GM19099 (cell line): ENCODE measurements around the gene RPL28.

Source experiments
- POLR2A ChIP-seq: IDR thresholded peaks from 3 replicates; pipeline ENCODE4 v1.6.1; 2011; ENCODE audit warnings: low read depth; ENCODE audit not compliant: insufficient read length; ENCODE audit errors: extremely low read depth

Gene RPL28

DNA sequence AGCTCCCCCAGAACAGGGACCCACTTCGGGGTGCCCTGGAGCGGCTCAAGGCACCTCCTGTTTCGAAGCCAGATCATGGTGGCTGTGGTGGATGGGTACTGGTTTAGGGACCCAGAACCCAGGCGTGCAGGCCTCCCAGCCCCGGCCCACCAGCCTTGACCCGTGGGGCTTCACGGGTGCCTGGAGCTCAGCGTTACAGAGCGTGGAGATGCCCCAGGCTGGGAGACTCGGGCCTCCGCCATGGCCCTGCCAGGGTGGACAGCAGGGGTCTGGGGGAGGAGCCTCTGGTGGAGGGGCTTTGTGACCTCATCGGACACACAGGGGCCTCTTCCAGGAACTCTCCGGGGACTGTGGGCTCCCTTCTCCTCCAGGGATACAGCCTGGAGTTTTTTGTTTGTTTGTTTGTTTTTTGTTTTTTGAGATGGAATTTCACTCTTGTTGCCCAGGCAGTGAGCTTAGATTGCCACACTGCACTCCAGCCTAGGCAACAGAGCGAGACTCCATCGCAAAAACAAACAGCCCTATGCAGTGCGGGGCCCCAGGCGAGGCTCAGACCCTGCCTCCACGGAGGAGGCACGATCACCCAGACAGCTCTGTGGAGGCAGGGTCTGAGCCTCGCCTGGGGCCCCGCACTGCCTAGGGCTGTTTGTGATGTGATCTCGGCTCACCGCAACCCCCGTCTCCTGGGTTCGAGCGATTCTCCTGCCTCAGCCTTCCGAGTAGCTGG is 22.6 kb upstream of the RPL28 start, which contains the start of gene GARIN5B:
Gene GARIN5B (minus strand): TSS at position 271 of the 727 bp plus-strand sequence. CDS start 194 bp downstream, at position 77.
- no peak for TF ChIP-seq POLR2A

DNA sequence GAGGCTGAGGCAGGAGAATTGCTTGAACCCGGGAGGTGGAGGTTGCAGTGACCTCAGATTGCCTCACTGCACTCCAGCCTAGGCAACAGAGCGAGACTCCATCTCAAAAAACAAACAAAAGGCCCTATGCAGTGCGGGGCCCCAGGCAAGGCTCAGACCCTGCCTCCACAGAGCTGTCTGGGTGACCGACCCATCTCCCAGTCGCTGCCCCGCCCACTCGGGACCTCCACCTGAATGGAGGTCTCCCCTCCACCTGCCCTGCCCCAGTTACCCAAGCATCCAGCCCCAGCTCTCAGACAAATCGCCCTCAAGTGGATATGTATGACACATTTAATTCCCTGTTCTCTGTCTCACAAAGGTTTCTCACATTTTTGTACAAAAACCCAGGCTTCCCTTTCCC is 20.5 kb upstream of the RPL28 start:
- no peak for TF ChIP-seq POLR2A

DNA sequence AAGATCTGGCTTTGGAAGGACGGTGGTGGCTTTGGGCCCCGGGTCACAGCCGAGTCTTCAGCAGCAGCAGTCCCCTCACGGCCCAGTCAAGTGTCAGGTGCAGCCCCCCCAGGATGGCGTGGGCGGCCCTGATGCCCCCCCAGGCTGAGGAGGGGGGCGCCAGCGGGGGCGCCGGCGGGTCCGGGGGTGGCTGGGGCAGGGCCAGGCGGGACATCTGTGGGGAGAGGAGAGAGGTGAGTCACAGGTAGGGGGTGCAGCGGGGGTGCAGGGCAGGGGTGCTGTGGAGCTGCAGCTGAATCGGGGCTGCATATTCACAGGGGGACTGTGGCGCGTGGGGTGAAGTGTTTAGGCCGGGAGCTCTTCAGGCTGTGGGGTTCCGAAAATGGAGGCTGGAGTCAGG is 19.8 kb upstream of the RPL28 start:
- no peak for TF ChIP-seq POLR2A

DNA sequence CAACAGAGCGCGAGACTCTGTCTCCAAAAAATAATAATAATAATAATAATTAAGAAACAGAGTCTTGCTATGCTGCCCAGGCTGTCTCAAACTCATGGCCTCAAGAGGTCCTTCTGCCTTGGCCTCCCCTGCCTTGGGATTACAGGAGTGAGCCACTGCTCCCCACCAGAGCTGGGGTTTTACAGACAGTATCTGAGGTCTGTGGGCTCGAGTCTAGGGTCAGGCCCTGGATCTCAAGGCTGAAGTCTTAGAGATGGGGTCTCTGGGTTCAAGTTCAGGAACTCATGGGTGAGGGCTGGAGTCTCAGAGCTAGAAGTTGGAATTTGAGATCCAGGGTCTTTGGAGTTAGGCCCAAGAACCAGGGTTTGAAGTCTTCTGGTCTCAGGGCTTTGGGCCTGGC is 18.9 kb upstream of the RPL28 start:
- no peak for TF ChIP-seq POLR2A

DNA sequence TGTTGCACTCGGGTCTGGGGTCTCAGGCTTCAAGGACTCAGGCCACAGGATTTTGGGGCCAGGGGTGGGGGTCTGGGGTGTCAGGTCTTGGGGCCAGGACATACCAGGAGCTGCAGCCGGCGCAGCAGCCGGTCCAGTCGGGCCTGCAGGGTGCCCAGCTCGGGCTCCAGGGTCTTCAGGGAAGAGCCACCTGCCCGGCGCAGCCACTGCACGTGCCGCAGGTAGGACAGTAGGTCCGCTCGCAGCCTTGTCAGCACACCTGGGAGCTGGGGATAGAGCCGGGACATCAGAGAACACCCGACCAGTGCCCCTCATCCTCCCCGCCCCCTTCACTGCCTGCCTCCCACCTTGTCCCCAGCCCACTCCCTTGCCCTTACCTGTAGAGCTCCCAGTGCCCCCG is 17.6 kb upstream of the RPL28 start:
- no peak for TF ChIP-seq POLR2A

DNA sequence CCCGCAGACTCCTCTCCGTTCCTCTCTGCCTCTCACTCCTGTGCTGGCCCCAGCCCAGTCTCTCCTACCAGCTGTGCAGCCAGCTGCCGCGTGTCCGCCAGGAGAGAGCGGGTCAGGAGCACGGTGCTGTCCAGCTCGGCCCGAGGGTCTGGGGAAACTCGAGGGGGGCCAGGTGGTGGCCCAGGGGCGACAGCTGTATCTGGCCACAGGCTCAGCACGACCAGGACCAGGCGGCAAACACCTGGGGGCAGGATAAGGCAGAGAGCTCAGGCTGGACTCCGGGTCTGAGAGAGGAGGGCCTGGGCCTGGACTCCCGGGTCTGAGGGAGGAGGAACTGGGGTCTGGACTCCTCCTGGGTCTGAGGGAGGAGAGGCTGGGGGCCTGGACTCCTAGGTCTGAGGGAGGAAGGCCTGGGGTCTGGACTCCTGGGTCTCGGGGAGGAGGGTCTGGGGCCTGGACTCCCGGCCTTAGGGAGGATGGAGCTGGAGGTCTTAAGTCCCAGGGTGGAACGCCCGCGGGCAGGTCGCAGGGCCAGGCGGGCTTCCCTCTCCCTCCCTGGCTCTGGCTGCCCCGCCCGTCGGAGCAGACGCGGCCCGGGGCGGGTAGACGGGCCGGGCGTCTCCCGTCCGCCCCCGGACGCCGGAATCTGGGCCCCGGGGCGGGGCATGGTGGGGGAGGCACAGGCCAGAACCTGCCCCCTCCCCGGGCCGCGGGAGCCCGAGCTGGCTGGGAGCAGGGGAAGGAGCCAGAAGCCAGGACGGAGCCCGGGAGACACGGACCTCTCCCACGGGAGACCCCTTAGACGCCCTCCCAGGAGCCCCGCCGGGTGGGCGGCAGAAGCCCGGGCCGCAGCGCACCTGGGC is 16.8 kb upstream of the RPL28 start:
- TF ChIP-seq POLR2A: no peak

DNA sequence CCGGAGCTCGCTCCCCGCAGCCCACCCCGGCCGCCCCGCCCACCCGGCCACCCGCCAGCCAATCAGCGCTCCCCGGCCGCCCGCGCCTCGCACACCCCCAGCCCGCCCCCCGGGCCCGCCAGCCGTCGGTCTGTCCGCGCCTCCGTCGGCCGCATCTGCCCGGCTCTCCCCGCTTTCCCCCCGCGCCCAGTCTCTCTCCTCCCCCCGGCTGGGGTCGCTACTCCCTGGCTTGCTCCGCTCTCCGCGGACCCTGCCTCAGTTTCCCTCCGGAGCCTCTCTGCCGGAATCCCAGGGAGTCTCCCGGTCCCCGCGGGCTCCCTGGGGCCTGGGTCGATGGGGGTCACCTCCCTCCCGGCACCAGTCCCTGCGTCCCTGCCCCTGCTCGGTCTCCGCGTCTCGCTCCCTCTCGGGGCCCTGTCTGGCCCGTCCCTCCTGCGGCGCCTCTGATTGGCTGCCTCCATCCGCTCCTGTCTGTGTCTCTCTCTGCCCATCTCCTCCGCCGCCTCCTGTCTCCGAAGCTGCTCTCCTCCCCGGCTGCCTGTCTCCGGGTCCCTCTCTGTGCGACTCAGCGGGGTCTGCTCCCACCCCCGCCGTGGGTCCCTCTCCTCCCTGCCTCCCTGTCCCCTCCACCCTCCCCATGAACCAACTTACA is 16.0 kb upstream of the RPL28 start:
- no peak for TF ChIP-seq POLR2A

DNA sequence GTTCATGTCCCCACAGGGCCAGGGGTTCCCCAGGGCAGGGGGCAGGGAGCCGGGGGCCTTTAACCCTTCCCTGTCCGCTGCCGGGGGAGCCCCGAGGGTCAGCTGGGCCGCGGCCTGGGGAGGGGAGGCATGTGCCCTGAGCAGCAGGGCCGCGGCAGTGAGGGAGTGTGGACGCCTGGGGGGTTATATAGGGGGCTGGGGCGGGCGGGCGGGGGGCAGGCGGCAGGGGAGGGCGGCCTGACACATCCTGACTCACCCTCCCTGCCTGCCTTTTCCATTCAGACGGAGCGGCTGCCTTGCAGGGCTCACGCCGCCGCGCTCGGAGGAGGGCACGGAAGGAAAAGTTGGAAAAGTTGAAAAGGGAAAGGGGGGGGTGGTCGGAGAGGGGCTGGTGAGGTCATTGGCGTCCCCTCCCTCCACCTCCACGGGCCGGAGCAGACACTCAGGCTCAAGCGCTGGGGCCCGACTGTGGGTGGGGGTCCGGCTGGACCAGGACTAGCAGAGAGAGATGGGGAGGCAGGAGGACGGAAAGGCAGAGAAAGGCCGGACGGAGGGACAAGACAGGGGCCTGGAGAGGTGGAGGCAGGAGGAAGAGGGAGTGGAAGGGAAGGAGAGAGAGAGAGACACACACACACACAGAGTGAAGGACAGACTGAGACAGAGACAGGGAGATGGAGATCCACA is 15.3 kb upstream of the RPL28 start, which contains the start of gene IL11:
Gene IL11 (minus strand): TSS at position 159 of the 684 bp plus-strand sequence. CDS start 153 bp downstream, at position 6.
- TF ChIP-seq POLR2A: no peak

DNA sequence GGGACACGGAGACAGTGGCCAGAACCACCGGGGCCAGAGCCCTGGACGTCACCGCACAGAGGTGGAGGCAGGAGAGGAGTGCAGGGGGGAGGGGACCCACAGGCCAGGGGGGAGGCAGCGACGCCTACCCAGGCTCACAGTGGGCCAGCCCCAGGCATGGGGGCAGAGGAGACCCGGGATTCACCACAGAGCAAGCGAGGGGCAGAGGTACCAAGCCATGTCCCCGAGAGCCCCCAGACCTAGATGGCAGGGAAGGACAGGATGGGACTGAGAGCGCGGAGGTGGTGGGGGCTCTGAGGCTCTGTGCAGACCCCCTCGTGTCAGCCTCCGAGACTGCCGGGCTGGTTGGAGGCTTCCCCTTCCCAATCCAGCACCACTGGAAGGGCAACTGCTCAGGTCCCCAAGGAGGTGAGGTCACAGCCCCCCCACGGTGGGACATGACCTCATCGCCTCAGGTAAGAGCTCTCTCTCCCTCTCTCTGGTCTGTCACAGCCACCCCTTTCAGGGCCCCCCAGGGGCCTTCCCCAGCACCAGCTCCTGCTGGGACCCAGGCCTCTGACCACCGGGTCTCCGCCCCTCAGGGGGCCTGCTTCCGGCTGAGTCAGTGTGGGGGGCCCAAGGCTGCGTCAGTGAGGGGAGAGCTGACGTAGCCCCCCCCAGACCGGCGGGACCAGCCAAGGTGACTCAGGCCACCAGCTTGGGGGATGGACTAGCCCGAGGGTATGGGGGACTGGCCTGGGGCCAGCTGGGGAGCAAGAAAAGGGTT is 13.2 kb upstream of the RPL28 start:
- no peak for TF ChIP-seq POLR2A

DNA sequence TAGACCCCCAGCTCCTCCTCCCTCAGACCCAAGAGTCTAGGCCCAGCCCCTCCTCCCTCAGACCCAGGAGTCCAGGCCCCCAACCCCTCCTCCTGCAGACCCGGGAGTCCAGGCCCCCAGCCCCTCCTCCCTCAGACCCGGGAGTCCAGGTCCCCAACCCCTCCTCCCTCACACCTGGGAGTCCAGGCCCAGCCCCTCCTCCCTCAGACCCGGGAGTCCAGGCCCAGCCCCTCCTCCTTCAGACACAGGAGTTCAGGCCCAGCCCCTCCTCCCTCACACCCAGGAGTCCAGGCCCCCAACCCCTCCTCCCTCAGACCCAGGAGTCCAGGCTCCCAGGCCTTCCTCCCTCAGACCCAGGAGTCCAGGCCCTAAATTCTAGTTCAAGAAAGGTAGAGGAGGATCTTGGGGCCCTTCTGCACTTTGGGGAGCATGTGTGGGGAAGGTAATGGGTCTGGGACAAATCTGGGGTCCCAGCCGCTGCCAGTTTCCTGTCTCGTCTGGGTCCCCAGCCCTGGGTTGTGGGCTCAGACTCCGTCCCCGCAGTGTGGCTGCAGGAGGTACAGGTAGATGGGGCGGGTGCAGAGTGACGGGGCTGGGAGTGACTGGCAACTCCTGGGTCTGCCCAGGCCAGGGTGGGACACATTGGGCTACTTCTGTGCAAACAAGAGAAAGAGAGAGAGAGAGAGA is 12.3 kb upstream of the RPL28 start:
- no peak for TF ChIP-seq POLR2A

DNA sequence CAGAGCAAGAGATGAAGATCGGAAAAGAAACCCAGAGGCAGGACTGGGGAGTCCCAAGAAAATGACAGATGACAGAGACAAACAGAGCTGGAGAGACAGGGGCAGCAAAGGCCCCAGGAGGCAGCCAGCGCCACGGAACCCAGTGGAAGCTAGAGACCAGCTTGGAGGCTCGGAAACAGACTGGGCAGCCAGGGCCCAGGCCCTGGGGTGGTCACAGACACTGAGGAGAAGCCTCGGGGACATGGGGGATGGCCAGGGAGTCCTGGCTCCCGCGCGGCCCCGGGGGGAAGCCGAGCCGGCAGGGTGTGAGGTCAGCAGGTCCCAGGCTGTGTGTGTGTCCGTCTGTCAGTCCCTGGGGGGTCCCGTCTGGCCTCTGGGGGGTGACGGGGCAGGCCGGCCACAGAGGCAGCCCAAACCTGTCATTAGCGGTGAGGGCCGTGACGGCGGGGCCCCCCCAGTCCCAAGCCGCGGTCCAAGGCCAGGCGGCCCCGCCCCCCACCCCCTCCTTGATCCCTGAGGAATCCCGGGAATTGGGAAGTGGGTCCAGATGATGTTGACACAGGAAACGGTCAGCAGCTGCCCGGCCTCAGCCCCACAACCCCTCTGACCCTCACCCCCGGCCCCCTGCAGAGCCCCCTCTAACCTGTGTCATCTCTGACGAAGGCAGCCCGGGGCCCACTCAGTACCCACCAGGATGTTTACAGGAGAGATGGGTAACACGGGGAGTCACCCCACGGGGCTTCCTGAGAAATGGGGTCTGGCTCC is 11.6 kb upstream of the RPL28 start:
- TF ChIP-seq POLR2A: no peak

DNA sequence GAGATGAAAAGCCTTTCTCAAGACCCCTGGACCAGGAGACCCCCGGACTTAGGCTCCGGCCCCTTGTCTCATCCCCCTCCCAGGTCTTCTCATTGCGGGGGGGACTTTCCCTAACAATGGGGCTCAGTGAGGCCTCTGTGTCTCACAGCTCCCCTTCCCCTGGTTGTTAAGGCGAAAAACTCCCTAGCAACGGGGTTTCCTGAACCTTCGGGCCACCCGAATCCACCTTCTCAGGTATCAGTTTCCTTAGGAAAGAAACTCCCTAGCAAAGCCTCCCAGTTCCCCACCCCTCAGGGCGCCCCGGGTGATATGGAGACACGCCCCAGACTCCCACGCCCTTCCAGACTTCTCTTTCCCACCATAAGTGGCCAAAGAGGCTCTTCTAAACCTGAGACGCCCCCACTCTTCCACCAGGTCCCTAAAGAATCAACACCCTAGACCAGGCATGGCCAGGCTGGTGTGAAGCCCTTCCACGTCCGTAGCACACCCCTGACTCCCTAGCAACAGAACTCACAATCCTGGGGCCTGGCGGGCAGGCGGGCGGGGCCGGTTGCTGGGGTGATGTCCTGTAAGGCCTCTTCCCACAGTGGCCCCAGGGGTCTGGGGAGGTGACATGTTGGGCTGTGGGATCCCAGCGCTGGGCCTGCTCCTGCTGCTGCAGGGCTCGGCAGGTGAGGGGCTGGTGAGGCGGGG is 9.3 kb upstream of the RPL28 start, which contains the start of gene TMEM190:
Gene TMEM190 (plus strand): TSS at position 586 of the 693 bp plus-strand sequence. CDS start 28 bp downstream, at position 614.
- no peak for TF ChIP-seq POLR2A
